ES-I3 (cell line): ENCODE measurements around the gene SNX3.
A peak's percentile ranks its signal among the peaks of the same experiment; 100 is the strongest.

Experiments
- H3K36me3 ChIP-seq: 2 replicates; pipeline ENCODE4 v1.6.1; 2013; ENCODE audit warnings: mild to moderate bottlenecking, low read length, control low read depth, moderate library complexity; ENCODE audit not compliant: insufficient read depth
- H3K4me1 ChIP-seq: 2 replicates; pipeline ENCODE4 v1.6.1; 2013; ENCODE audit warnings: mild to moderate bottlenecking, control low read depth, low read length; ENCODE audit not compliant: insufficient read depth
- H3K9ac ChIP-seq: 2 replicates; pipeline ENCODE4 v1.6.1; 2013; ENCODE audit warnings: low read depth, mild to moderate bottlenecking, low read length, moderate library complexity
- H3K9me3 ChIP-seq: 2 replicates; pipeline ENCODE4 v1.6.1; 2013; ENCODE audit warnings: mild to moderate bottlenecking, low read length, moderate library complexity; ENCODE audit not compliant: control insufficient read depth, insufficient read depth

Gene SNX3

DNA sequence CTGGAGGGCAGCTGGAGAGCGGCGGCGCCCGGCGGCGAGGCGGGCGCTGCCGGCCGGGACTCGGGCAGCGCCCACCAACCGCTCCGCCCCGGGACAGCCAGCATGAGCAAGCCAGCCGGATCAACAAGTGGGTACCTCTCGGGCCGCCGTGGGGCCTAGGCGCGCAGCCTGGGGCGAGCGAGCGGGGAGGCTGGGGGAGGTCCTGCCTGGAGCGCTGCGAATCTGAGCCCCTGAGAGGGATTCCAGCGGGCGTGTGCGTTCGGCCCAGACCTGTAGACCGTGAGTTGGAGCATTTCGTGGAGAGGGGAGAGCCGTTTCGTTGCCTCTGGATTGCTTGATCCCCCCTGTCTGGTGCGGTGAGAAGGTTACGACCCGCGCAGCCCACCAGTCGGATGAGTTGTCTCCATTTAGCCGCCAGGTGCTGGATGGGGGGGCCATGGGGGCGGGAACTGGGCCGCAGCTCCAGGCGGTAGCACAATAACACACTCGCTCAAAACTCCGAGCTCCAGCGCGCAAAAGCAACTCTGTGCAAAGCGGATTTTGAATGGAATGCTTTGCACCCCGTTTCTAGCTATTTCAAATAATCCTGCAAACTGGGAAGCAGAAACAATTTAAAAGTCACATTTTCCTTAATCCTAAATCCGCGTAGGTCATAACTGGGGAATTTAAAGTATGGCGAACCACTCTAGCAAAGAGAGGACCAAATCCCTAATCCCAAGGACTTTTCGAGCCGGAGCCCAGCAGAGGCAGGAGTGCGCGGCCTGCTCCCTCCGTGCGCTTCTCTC lies 94.0 kb downstream of the SNX3 start:
- Histone ChIP-seq H3K9me3 (no peaks in the 10 kb centered on the region), H3K9ac (peak overlapping the region; percentile 29; the same call in 1 of the 2 replicates), H3K36me3 (no peaks in the 10 kb centered on the region), H3K4me1 (peaks cover 8% of the 10 kb centered on the region; the same call in 1 of the 2 replicates)

DNA sequence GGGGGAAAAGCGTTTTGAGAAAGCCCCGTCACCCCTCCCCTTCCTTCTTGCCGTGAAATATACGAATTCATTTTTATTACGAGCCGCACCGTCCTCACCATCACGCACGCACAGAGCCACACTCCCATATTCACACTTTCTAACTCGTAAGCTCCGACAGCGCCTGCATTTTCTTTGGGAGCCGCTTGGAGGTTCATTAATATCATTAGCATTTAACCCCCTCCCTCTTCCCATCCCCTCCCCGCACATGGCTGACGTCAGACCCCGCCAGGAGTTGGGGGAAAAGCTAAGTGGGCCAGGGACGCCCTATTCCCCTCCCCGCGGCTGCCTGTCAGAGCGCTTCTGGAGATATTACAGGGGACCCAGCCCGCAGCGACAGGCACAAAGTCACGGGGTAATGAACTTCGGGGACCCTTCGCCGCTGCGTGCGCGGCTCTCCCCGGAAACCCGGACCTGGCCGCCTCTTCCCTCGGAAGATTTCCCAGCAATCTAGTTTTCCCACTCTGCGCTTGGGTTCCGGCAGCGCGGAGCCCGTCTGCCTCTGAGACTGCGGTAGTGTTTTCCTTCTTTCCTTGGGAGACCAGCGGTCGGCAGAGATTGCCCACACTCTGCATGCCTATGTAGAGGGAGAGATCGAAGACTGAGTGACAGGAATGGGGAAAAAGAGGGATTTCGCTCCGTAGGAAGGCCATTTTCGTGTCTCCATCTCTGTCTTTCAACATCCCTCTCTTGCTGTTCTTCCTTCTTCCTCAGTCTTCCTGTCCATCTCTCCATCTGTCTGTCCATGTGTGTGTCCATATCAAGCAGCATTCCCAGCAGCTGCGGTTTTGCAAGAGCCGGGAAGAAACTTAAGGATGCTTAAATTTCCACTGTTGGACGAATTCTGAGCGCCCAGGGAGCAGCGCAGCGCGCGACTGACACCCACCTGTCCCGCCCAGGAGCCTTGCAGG lies 94.9 kb downstream of the SNX3 start, which contains the start of gene NR2E1:
Gene NR2E1, plus strand, starts transcription at position 309 of the 950 bp plus-strand sequence. CDS start 744 bp downstream, outside the sequence.
- H3K9ac ChIP-seq, result peak within 1 kb of the TSS; percentile 37; the same call in 1 of the 2 replicates
- peaks cover 8% of the 10 kb centered on the region; the same call in 1 of the 2 replicates for H3K4me1 ChIP-seq
- H3K36me3 ChIP-seq, result no peaks in the 10 kb centered on the region
- H3K9me3 ChIP-seq, result no peaks in the 10 kb centered on the region

DNA sequence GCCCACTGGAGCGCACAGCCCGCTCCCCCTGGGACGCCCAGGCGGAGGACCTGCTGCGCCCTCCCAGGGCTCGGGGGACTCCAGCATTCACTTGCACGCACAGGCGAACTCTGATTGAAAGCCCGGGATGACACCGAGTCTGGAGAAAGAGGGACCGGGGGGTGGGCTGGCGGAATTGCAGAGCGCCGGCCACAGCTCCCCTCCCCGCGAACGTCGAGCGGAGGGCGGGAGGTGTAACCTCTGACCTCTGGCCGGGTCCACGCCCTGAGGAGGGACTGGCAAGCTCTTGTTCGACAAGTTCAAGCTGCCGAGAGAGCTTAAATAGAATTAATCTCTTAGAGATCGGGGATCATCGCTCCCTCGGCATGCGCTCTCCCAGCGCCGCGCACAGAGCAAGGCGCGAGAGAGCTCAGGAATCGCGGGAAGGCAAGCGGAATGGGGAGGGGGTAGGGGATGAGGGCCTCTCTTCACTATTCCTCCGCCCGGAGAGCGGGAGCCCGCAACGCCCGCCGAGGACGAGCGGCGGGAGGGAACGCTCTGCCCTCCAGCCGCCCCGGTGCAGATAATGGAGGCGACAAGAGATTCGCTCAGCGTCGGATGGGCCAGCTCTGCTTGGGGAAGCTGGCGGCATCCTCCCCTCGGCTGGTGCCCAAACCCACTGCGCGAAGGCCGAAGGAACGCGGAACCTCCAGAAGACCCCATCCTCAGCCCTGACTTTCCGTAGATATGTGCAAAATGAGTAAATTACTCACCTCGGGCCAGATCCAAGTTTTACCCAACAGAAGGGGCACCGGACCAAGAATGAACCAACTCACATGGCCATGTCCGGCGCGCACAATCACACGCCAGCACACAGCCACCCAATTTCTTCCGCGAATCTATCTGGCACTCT lies 95.8 kb downstream of the SNX3 start:
- Histone ChIP-seq H3K36me3 (no peaks in the 10 kb centered on the region), H3K9ac (peak overlapping the region; percentile 37; the same call in 1 of the 2 replicates), H3K9me3 (no peaks in the 10 kb centered on the region), H3K4me1 (peaks cover 6% of the 10 kb centered on the region; the same call in 1 of the 2 replicates)

DNA sequence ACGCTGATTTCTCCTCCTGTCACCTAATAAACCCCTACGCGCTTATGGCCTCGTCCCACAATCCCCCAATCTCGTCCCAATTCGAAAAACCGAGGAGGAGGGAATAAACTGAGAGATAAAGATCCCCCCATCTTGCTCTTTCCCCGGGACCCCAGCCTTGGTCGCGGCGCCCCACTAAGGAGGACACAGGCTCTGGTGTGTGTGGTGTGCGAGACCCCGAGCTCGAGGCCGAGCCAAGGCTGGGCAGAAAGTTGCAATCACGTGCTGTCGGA lies 96.4 kb downstream of the SNX3 start:
- peak overlapping the region; percentile 37; the same call in 1 of the 2 replicates for H3K9ac ChIP-seq
- H3K9me3 ChIP-seq, result no peaks in the 10 kb centered on the region
- no peaks in the 10 kb centered on the region for H3K36me3 ChIP-seq
- H3K4me1 ChIP-seq, result peaks cover 6% of the 10 kb centered on the region; the same call in 1 of the 2 replicates

DNA sequence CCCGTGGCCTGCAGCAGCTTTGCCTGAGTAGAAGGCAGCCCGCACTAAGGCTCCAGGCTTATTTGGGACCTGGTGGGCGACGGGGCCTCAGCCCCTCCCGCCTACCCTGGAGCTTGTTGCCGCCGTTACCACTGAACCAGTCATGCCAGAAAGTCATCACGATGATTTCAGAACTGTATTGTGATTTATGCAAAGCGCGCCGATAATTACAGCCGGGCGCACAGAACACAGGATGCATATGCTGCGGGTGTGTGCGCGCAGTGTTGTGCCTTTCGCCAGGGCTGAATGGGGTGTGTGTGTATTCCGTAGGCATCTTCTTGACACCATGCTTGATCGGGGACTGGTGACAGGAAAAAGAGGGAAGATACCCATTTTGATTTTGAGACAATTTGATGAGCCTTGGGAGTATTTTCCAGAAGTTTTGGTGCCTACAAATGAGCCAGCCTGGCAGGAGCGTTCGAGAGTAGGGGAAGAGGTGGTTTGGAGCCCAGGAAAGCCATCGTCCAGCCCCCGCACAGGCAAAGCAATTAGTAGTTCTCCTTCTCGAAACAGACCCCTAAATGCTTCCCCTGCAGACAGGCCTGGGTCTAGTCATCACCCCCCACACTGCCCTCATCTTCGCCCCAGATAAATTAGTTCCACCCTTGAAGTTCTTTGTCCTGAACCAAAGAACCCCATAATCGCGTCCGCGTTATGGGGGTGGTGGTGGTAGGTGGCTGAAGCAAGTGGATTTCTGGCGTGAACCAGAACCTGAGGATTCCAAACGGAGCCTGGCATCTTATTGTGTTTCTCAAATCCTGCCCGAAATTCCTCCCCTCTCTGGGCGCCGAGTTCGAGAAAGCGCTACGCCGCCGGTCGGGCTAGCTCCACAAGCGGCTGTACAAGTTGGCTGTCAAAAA lies 96.9 kb downstream of the SNX3 start:
- no peaks in the 10 kb centered on the region for H3K36me3 ChIP-seq
- peaks cover 6% of the 10 kb centered on the region; the same call in 1 of the 2 replicates for H3K4me1 ChIP-seq
- peak overlapping the region; percentile 11; the same call in 1 of the 2 replicates for H3K9ac ChIP-seq
- no peaks in the 10 kb centered on the region for H3K9me3 ChIP-seq

DNA sequence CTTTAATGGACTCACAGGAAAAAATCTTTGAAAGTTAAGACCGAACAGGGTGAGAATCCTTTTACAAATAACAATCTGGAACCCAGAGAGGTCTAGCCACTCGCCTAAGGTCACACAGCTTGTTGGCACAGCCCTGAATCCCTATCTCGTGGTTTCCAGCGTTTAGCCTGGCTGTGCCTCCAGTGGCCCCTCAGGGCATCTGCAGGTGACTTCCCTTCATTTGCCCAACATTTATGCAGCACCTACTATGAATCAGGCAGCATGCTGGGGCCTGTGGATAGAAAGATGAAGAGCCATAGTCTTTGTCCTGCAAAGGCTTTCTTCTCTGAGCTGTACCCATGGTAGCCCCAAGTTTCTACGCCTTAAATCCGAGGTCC lies 97.6 kb downstream of the SNX3 start:
- Histone ChIP-seq H3K36me3 (no peaks in the 10 kb centered on the region), H3K4me1 (peaks cover 6% of the 10 kb centered on the region; the same call in 1 of the 2 replicates), H3K9ac (no peak overlapping the region), H3K9me3 (no peaks in the 10 kb centered on the region)

DNA sequence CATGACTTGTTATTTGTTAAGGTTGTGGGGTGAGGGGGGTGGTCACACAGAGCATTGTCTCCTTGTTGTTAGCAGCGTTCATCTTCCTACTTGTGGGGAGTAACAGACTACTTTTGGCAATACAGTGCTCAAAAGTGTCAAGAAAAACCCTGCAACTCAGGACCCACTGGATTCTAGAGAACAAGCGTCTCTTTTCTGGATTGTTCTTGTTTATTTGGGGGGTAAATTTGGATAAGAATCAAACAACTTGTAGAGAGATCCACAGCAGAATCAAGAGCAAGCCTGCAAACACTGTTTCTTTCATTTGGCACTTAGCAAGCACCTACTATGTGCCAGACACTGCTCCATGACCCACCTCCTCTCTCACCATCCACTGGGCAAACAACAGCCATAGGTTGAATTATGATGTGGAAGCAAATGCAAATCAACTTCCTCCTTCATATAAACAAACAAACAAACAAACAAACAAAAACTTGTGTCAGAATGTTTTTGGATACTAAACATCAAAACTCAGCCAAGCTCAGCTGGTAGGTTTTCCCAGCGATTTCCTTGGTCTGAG lies 99.0 kb downstream of the SNX3 start:
- no peak overlapping the region for H3K9ac ChIP-seq
- no peaks in the 10 kb centered on the region for H3K36me3 ChIP-seq
- H3K4me1 ChIP-seq, result peaks cover 6% of the 10 kb centered on the region; the same call in 1 of the 2 replicates
- H3K9me3 ChIP-seq, result no peaks in the 10 kb centered on the region
